Transverse colon (tissue), 4 donors: ENCODE measurements around the gene INTS11.

ENCODE experiments used
- EP300 ChIP-seq: sonication (generic); formaldehyde crosslinking; IDR thresholded peaks from one replicate; pipeline ENCODE4 v1.6.1; 2017; ENCODE audit warnings: antibody characterized with exemption, low read depth
- POLR2A ChIP-seq: fragments of 450-650 bp; IDR thresholded peaks from one replicate; pipeline ENCODE4 v1.6.1; 2016; ENCODE audit warnings: antibody characterized with exemption, mild to moderate bottlenecking, moderate library complexity
- POLR2AphosphoS5 ChIP-seq, 3 donors: sonication (generic); formaldehyde crosslinking; IDR thresholded peaks; one replicate each; pipeline ENCODE4 v1.6.1; 2016; ENCODE audit warnings: antibody characterized with exemption in 3 of 3
- TF ChIP-seq, protein P1 (sequence below), 5 experiments: fragments of 200-600 bp in 3 of 5; fragments of 450-650 bp in 2 of 5; sonication (generic) in 3 of 5; IDR thresholded peaks; 1 replicate in 2 of 5; 2 replicates in 3 of 5; pipeline ENCODE4 v1.5.1; 2016 to 2017; ENCODE audit warnings: antibody characterized with exemption in 5 of 5, inconsistent platforms in 3 of 5, mild to moderate bottlenecking in 2 of 5, moderate library complexity in 1 of 5

DNA sequence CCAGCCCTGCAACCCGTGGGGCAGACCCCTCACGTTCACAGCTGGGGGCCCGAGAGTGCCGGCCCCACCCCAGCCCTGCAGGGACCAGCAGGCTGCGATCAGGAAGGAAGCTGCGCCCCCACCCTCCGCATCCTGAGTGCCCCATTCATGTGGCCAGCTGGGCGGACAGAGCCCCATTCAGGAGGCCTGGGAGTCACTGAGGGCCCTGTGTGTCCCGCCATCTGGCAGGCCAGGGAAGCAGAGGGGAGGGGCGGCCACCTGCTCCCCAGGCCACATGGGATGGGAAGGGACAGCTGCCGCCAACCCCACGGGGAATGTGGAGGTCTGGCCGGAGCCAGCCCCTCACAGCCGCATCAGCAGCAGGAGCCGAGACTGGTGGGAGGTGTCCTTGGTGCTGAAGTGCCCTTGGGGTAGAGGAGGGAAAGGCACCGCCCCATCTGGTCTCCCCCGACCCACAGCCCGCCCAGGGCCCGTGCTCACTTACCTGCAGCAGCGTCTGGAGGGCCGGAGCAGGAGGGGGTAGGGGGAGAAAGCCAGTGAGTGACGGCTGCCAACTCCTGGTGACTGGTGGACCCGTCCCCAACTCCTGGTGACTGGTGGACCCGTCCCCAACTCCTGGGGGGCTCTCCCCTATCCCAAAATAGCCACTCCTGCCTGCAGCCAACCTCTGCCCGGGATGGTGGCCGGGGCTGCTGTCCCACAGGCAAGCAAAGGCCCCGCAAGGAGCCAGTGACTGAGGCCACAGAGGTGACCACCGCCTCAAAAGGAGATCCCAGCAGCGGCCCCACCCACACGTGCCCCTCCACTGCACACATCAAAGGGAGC lies 25.4 kb downstream of the INTS11 start:
- TF ChIP-seq, protein P1, sequence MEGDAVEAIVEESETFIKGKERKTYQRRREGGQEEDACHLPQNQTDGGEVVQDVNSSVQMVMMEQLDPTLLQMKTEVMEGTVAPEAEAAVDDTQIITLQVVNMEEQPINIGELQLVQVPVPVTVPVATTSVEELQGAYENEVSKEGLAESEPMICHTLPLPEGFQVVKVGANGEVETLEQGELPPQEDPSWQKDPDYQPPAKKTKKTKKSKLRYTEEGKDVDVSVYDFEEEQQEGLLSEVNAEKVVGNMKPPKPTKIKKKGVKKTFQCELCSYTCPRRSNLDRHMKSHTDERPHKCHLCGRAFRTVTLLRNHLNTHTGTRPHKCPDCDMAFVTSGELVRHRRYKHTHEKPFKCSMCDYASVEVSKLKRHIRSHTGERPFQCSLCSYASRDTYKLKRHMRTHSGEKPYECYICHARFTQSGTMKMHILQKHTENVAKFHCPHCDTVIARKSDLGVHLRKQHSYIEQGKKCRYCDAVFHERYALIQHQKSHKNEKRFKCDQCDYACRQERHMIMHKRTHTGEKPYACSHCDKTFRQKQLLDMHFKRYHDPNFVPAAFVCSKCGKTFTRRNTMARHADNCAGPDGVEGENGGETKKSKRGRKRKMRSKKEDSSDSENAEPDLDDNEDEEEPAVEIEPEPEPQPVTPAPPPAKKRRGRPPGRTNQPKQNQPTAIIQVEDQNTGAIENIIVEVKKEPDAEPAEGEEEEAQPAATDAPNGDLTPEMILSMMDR (IDR thresholded peaks at IDR 0.05), result no peak
- TF ChIP-seq EP300 (no peak), POLR2A (no peak), POLR2AphosphoS5 (IDR thresholded peaks at IDR 0.05) (no peak)
